GM06990 (cell line): ENCODE results near the gene SYTL2.

Experiments used
- DNase-seq: peaks from one replicate; pipeline ENCODE4 v3.0.0-alpha.2; 2011; ENCODE audit not compliant: insufficient read length; ENCODE audit errors: extremely low read depth
- H3K27me3 ChIP-seq: replicated peaks from 2 replicates; pipeline ENCODE4 v1.6.0; 2011; ENCODE audit warnings: low read length; ENCODE audit not compliant: control insufficient read depth, insufficient read depth
- H3K36me3 ChIP-seq: 2 replicates; pipeline ENCODE4 v1.5.1; 2011; ENCODE audit warnings: low read length; ENCODE audit not compliant: control insufficient read depth, insufficient read depth
- H3K4me3 ChIP-seq: replicated peaks from 2 replicates; pipeline ENCODE4 v1.5.1; 2011; ENCODE audit warnings: low read depth, mild to moderate bottlenecking, control low read depth, low read length
- TF ChIP-seq, protein P1 (sequence below): IDR thresholded peaks from 2 replicates; pipeline ENCODE4 v1.5.1; 2011; ENCODE audit warnings: low read length, control low read depth, mild to moderate bottlenecking, inconsistent platforms; ENCODE audit not compliant: insufficient read depth, poor library complexity, severe bottlenecking

Gene SYTL2

DNA sequence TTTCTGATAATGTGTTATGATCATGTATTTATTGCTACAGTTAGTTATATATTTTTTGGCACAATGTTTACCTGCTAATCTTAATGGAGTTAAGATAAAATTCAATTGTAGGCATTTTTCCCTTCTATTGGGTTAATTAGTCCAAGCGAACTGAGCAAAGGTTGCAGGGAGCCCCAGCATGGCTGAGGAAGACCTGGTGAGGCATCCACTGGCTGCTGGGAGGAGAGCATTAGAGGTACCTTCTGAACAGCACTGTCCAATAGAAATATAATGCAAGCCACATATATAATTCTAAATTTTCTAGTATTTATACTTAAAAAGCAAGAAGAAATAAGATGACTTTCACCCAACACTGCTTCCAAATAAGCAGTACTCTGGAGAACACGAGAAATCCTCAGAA, 163.9 kb downstream of the SYTL2 start:
- no peak for DNase-seq
- Histone ChIP-seq H3K4me3 (peak overlapping the region; percentile 90), H3K27me3 (no peaks in the 10 kb centered on the region), H3K36me3 (peaks cover 3% of the 10 kb centered on the region; the same call in 1 of the 2 replicates)
- TF ChIP-seq, protein P1, sequence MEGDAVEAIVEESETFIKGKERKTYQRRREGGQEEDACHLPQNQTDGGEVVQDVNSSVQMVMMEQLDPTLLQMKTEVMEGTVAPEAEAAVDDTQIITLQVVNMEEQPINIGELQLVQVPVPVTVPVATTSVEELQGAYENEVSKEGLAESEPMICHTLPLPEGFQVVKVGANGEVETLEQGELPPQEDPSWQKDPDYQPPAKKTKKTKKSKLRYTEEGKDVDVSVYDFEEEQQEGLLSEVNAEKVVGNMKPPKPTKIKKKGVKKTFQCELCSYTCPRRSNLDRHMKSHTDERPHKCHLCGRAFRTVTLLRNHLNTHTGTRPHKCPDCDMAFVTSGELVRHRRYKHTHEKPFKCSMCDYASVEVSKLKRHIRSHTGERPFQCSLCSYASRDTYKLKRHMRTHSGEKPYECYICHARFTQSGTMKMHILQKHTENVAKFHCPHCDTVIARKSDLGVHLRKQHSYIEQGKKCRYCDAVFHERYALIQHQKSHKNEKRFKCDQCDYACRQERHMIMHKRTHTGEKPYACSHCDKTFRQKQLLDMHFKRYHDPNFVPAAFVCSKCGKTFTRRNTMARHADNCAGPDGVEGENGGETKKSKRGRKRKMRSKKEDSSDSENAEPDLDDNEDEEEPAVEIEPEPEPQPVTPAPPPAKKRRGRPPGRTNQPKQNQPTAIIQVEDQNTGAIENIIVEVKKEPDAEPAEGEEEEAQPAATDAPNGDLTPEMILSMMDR = no peak
